Hepatocyte (in vitro differentiated cells): ENCODE data around the gene CORO1C.

Experiments
- CTCF ChIP-seq: fragments of 200-600 bp; sonication (generic); IDR thresholded peaks from 2 replicates; pipeline ENCODE4 v1.5.1; 2016; ENCODE audit warnings: antibody characterized with exemption, mild to moderate bottlenecking; ENCODE audit not compliant: poor library complexity
- EZH2 ChIP-seq: fragments of 200-600 bp; sonication (generic); IDR thresholded peaks from 2 replicates; pipeline ENCODE4 v1.6.1; 2016; ENCODE audit warnings: antibody characterized with exemption, mild to moderate bottlenecking, borderline replicate concordance
- EZH2phosphoT487 ChIP-seq: fragments of 200-600 bp; sonication (generic); IDR thresholded peaks from one replicate; pipeline ENCODE4 v1.6.1; 2018; ENCODE audit warnings: antibody characterized with exemption, mild to moderate bottlenecking, low read depth, moderate library complexity; ENCODE audit not compliant: unreplicated experiment, severe bottlenecking

- TF ChIP-seq CTCF (no peak), EZH2phosphoT487 (no peak), EZH2 (no peak)
Observed at GRCh38 chr12:108613548-108613947, 117.8 kb downstream of the CORO1C start.
